Measurements from ENCODE around the gene ATP6V1B1.

- TF ChIP-seq GABPA (IDR thresholded peaks at IDR 0.05 in 1 of 2, conservative IDR thresholded peaks at IDR 0.05 in 1 of 2) (no peak), TAF1 (conservative IDR thresholded peaks at IDR 0.05) (no peak), MAX (IDR thresholded peaks at IDR 0.05) (no peak), CTCF (IDR thresholded peaks at IDR 0.05; ENCODE audit: low read depth, low read length, missing input control) (no peak), SP1 (IDR thresholded peaks at IDR 0.05) (no peak), REST (IDR thresholded peaks at IDR 0.05) (no peak), RAD21 (IDR thresholded peaks at IDR 0.05) (no peak), HNF4G (IDR thresholded peaks at IDR 0.05) (no peak), EGR1 (IDR thresholded peaks at IDR 0.05; ENCODE audit: low read depth in 2 of 2) (no peak), ATF3 (IDR thresholded peaks at IDR 0.05) (no peak)
These were observed 32.5 kb upstream of the ATP6V1B1 start for GRCh38 chr2:70903171-70903570.

Data from liver (tissue), 3 donors.